Measurements from ENCODE around the gene HEXD.

HEXD gene

GRCh38 chr17:82415336-82415735 lies 2.8 kb upstream of the HEXD start:
- no peak for DNase-seq (ENCODE audit: low spot score)

- no peak for DNase-seq (ENCODE audit: low spot score)
Measured at GRCh38 chr17:82415786-82416185, 2.4 kb upstream of the HEXD start.

GRCh38 chr17:82416264-82416663 lies 1.9 kb upstream of the HEXD start:
- DNase-seq (ENCODE audit: low spot score), result no peak

GRCh38 chr17:82416771-82417170 lies 1.4 kb upstream of the HEXD start:
- DNase-seq (ENCODE audit: low spot score), result no peak

GRCh38 chr17:82419540-82419939 lies 1.4 kb downstream of the HEXD start:
- peak; percentile 64 for DNase-seq (ENCODE audit: low spot score)

GRCh38 chr17:82424001-82424862 lies 6.1 kb downstream of the HEXD start:
- peak; percentile 72 for DNase-seq (ENCODE audit: low spot score)

- DNase-seq (ENCODE audit: low spot score), result no peak
Measured at GRCh38 chr17:82424863-82425159, 6.7 kb downstream of the HEXD start.

- DNase-seq (ENCODE audit: low spot score), result no peak
Measured at GRCh38 chr17:82428546-82428945, 10.4 kb downstream of the HEXD start.

GRCh38 chr17:82429824-82430223 lies 11.7 kb downstream of the HEXD start:
- DNase-seq (ENCODE audit: low spot score), result no peak

GRCh38 chr17:82432017-82432416 lies 13.9 kb downstream of the HEXD start:
- DNase-seq (ENCODE audit: low spot score), result no peak

GRCh38 chr17:82433560-82434215 lies 15.5 kb downstream of the HEXD start:
- DNase-seq (ENCODE audit: low spot score), result no peak

GRCh38 chr17:82434216-82434565 lies 16.0 kb downstream of the HEXD start:
- no peak for DNase-seq (ENCODE audit: low spot score)

GRCh38 chr17:82435103-82435502 lies 17.0 kb downstream of the HEXD start:
- no peak for DNase-seq (ENCODE audit: low spot score)

GRCh38 chr17:82435601-82436583 lies 17.7 kb downstream of the HEXD start:
- DNase-seq (ENCODE audit: low spot score), result no peak

- DNase-seq (ENCODE audit: low spot score), result no peak
Measured at GRCh38 chr17:82436601-82437324, 18.6 kb downstream of the HEXD start.

- no peak for DNase-seq (ENCODE audit: low spot score)
Measured at GRCh38 chr17:82437325-82437668, 19.1 kb downstream of the HEXD start.

- DNase-seq (ENCODE audit: low spot score), result no peak
Measured at GRCh38 chr17:82438401-82439193, 20.4 kb downstream of the HEXD start.

GRCh38 chr17:82439194-82439828 lies 21.2 kb downstream of the HEXD start:
- DNase-seq (ENCODE audit: low spot score), result no peak

GRCh38 chr17:82439829-82440365 lies 21.8 kb downstream of the HEXD start:
- no peak for DNase-seq (ENCODE audit: low spot score)

- DNase-seq (ENCODE audit: low spot score), result no peak
Measured at GRCh38 chr17:82440469-82440981, 22.4 kb downstream of the HEXD start.

Measured in hematopoietic multipotent progenitor cell treated with erythropoietin and hydrocortisone succinate and interleukin-3 and kit ligand, for 15 days (in vitro differentiated cells).